GM12874 (cell line): ENCODE measurements around the gene LEMD1.

Experiments used
- TF ChIP-seq, protein P1 (sequence below): IDR thresholded peaks from 2 replicates; pipeline ENCODE4 v1.5.1; 2011; ENCODE audit warnings: low read depth, mild to moderate bottlenecking, control low read depth, low read length, moderate library complexity; ENCODE audit not compliant: insufficient read depth

The LEMD1 gene

DNA sequence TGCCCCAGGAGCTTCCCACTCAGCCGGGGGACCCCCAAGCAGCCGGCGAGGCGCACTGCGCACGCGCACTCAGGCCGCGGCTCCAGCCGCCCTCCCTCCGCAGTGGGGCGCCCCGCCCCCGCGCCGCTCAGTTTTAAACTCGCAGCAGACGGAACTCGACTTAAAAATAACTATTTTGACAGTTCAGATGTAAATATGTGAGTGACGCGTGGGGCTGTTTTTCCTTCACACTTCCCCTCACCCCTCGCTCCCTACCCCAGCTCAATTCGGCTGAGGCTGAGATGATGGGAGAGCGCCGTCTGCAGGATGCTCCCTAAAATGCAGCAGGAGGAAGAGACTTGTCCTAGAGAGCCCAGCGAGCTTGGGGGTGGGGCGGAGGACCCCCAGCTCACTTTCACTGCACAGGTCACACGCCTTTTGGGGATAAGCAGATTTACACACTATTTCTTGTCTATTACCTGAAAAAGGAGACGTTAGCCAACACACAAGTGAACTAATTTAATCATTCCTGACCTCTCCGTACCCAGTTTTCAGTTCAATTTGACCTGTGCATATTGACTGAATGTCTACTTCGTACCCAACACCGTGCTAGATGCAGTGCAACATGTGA is 8.9 kb upstream of the LEMD1 start:
- TF ChIP-seq, protein P1, sequence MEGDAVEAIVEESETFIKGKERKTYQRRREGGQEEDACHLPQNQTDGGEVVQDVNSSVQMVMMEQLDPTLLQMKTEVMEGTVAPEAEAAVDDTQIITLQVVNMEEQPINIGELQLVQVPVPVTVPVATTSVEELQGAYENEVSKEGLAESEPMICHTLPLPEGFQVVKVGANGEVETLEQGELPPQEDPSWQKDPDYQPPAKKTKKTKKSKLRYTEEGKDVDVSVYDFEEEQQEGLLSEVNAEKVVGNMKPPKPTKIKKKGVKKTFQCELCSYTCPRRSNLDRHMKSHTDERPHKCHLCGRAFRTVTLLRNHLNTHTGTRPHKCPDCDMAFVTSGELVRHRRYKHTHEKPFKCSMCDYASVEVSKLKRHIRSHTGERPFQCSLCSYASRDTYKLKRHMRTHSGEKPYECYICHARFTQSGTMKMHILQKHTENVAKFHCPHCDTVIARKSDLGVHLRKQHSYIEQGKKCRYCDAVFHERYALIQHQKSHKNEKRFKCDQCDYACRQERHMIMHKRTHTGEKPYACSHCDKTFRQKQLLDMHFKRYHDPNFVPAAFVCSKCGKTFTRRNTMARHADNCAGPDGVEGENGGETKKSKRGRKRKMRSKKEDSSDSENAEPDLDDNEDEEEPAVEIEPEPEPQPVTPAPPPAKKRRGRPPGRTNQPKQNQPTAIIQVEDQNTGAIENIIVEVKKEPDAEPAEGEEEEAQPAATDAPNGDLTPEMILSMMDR, result peak; percentile 77

DNA sequence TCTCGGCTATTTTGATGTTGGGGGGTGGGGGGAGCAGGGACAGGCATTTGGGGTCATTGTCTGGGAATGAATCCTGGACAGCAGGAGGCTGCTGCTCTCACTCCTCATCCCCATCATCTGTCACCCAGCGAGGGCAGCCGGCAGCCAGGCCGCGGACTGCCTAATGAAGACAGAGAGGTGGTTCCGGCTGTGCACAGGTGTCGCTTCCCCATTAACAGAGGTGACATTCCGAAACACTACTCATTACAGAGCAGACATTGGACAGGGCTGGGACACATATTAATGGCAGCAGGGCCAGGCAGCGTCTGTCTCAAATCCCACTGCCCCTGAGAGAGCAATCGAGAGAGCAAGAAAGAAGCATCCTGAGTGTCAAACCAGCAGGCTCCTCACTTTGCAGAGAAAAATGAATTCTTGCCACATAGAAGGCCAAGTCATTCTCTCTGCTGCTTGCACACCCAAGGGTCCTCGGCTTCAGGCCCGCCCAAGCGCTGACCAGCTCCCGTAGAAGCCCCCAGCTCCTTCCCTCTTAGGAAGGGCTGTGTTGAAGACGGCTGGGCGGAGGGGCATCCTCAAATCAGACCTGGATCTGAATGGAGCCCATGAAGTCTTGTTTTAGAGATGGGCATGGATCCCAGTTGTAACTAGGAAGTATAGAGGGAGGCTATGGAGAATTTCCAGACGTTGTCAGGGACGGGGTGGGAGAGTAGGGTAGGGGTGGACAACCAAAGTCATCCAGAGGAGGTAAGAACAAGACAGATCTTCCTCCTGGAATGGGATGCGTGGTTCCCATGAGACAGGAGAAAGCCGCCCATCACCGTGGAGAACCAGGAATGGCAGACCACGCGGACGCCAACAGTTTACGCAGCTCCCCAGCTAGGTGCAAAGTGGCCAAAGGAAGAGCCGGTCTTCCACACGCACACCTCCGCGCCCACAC is 8.2 kb upstream of the LEMD1 start:
- TF ChIP-seq, protein P1, result no peak

DNA sequence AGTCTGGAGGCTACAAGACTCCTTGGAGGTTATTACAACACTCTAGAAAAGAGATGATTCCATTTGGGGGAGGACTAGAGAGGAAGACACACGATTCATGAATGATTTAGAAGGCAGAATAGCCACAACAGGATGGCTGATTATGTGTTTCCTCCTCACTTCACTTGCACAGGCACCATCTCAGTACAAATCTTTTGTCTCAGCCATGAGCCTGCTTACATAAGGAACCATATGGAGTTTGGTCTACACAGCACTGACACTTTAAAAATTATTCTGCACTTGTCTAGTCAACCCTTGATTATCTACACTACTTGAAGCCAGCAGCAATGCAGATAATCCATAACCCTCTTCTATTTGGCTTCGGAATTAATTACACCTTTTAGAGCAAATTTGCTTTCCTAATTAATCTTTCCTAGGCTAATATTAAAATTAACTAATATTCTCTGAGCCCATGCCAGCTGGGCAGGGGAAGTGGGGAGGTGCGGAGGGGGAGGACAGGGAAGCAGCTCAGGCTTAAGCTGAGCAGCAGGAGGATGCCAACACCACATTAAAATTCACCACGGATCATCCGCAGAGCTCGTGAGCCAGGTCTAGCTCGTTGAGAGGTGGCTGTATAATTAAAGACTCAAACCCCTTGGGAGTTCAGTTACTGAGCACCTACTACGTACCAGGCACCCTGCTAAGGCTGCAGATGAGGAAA is 3.2 kb upstream of the LEMD1 start:
- TF ChIP-seq, protein P1, result no peak

DNA sequence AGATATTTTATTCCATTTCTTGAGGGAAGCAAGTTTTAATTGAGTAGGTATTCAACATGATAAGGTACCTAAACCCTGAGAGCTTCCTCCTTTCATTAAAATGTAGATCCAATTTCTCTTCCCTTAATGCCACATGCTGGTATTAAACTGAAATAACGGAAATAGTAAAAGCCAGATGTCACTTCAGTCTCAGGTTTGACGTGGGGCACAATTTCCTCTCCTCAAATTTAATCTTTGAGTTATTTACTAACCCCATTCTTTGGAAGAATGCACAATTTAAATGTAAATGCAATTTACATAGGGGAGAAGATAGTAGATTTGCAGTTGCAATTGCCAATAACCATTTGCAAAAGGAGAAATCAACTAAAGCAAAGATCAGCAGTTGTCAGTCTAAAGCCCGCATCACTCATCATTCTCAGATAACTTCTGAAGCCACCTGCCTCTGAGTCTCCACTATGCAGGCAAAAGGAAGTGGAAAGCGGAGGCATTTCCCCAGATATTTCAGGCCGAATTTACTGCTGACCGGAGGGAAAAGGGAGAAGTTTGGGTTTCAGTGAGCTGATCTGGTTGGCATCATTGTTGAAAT is 2.1 kb upstream of the LEMD1 start:
- TF ChIP-seq, protein P1, result no peak

DNA sequence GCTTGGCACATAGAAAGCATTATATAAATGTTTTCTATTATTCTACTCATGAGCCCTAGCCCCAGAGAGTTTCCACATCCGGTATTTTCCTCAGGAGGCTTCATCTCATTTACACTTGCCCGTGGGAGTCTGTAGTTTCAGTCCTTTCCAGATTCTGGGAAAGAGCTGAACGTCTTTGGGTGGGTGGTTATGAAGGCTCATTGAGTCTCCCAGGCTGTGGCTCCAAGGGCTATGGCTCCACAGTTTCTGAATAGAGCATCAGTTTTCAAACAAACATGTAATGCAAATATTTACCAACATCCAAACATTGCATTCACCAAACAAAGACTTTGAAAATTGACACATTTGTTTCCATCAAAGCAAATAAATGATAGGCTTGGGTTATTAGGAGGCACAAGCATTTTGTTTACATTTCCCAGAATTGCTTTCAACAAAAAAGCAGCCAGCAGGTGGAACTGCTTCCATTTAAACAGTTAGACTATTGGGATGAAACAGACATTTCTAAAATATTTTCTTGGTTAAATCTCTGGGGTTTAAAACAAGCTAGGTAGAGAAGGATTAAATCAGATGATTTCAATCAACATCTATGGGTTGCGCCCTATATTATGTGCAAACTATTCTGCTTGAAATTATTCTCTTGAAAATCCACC is 1.3 kb upstream of the LEMD1 start:
- TF ChIP-seq, protein P1, result no peak

DNA sequence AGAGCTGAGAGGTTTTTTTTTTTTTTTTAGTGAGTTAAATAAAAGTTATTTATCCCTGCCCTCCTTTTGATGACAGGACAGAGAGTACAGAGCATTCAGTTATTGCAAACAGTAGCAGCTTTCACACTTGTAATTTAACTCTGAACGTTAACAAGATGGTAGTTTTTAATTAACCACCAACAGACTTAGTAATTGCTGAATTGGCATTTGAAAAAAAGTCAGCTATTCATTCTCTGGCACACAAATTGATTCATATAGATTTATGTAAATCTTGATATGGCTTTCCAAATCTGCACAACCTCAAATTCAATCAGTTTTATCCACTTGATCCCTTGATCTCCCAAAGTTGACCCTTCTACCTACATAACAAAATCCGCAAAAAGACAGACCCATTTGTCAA is 918 bp downstream of the LEMD1 start:
- TF ChIP-seq, protein P1, result no peak
